Measurements from ENCODE around the gene PTPRU. TPM values are rescaled to one million over a fixed set of nuclear protein-coding genes. Genes with fewer than 3 reads are reported as not detected.

Gene PTPRU
- total RNA-seq, 1 experiment from 2014 or later: 25.7 TPM

DNA sequence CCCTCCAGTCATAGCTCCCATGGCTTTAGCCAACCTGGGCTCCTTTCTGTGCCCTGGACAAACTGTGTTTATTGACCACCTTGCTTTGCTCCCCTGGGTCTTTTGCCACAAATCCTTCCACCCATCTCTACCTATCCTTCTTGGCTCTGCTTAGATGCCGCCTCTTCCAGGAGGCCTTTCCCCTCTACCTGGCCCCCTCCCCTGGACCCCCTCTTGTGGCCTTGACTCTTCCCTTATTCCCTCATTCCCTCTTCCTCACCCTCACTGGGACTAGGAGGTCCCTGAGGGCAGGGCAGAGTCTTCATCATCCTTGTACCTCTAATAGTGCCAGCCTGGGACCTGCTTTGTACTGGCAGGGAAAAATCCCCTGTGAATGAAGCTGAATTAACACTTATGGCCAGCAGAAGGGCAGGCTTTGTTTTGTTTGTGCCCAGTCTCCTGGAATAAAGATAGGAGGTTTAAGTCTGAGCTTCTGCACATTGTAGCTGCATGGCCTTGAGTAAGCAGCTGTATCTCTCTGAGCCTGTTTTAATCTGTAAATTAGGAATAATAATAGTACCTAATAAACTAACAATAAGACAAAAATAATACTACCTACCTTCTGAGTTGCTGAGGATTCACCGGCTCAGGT lies 13.7 kb downstream of the PTPRU start:
- ChIA-PET CTCF (no interaction called here), POLR2A (ENCODE audit: unreplicated experiment) (no interaction called here)
- no peaks in the 10 kb centered on the region for H4K20me1 ChIP-seq (ENCODE audit: low read length)
- H3K27me3 ChIP-seq (ENCODE audit: low read length): no peaks in the 10 kb centered on the region
- H3K36me3 ChIP-seq (ENCODE audit: low read depth, low read length): no peaks in the 10 kb centered on the region
- peaks cover 3% of the 10 kb centered on the region; the same call in 1 of the 2 replicates for H3K4me1 ChIP-seq (ENCODE audit: insufficient read depth, low read length)
- TF ChIP-seq EZH2phosphoT487 (IDR thresholded peaks at IDR 0.05; ENCODE audit: borderline replicate concordance, low read length) (no peak), EZH2 (IDR thresholded peaks at IDR 0.05; ENCODE audit: low read length, unreplicated experiment) (no peak)
- TF ChIP-seq, protein P1, sequence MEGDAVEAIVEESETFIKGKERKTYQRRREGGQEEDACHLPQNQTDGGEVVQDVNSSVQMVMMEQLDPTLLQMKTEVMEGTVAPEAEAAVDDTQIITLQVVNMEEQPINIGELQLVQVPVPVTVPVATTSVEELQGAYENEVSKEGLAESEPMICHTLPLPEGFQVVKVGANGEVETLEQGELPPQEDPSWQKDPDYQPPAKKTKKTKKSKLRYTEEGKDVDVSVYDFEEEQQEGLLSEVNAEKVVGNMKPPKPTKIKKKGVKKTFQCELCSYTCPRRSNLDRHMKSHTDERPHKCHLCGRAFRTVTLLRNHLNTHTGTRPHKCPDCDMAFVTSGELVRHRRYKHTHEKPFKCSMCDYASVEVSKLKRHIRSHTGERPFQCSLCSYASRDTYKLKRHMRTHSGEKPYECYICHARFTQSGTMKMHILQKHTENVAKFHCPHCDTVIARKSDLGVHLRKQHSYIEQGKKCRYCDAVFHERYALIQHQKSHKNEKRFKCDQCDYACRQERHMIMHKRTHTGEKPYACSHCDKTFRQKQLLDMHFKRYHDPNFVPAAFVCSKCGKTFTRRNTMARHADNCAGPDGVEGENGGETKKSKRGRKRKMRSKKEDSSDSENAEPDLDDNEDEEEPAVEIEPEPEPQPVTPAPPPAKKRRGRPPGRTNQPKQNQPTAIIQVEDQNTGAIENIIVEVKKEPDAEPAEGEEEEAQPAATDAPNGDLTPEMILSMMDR (conservative IDR thresholded peaks at IDR 0.05; ENCODE audit: low read depth, low read length): no peak
- no peak overlapping the region for H3K4me2 ChIP-seq (ENCODE audit: low read length)
- H3F3A ChIP-seq (ENCODE audit: low read length, unreplicated experiment): no peaks in the 10 kb centered on the region
- no peak overlapping the region for H3K9ac ChIP-seq (ENCODE audit: low read length)
- no peak overlapping the region for H3K27ac ChIP-seq (ENCODE audit: low read length)
- BruUV-seq (replicated peaks): no TSS peak
- H2AFZ ChIP-seq (ENCODE audit: low read length): no peak overlapping the region
- DNase-seq (no peak), ATAC-seq (no peak)
- intact Hi-C loops (cut with micrococcal nuclease): no loop called here
- H3K9me2 ChIP-seq (replicated peaks; ENCODE audit: low read length): no peaks in the 10 kb centered on the region
- H3K9me3 ChIP-seq (ENCODE audit: low read length): no peaks in the 10 kb centered on the region
- no peak overlapping the region for H3K4me3 ChIP-seq (ENCODE audit: low read length)
- peaks cover 3% of the 10 kb centered on the region; the same call in 1 of the 2 replicates for H3K79me2 ChIP-seq (ENCODE audit: low read length)

DNA sequence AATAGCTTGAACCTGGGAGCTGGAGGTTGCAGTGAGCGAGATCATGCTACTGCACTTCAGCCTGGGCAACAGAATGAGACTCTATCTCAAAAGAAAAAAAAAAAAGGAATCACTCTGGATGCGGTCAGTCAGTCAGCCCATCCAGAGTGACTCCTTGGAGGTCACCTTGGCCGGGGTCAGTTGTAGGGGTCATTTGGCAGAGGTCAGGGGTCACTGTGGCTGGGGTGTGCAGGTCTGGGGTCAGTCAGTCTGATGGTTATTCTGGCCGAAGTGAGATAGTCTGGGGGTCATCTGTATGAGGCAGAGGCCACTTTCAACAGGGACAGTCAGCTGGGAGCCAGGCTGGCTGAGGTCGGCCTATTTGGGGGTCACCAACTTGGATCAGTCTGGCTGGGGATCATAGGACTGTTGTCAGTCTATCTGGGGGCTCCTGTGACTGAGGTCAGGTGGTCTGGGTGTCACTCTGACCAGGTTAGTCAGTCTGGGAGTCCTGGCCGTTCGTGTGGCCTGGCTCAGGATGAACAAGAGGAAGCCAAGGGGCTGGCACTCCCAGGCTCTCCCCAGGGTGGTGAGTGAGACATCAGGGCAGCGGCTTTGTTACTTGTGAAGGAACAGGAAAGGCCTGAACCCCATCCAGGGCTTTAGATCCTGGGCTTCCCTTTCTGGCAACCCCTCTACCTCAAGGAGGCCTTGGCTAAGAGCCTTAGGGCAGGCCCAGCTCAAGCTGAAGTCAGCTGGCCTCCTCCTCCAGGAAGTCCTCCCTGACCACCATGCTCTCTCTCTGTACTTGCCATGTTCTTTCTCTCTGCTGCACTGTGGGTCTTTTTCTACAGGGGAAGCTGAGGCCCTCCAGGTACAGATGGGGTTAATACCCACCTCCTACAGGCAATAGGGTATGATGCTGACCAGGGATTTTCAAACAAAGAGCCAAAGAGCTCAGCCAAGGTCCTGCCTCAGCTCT lies 15.1 kb downstream of the PTPRU start:
- H3F3A ChIP-seq (ENCODE audit: low read length, unreplicated experiment): no peaks in the 10 kb centered on the region
- DNase-seq (no peak), ATAC-seq (no peak)
- no peak overlapping the region for H3K9ac ChIP-seq (ENCODE audit: low read length)
- no peaks in the 10 kb centered on the region for H3K36me3 ChIP-seq (ENCODE audit: low read depth, low read length)
- CTCF ChIA-PET: no interaction called here
- H3K27ac ChIP-seq (ENCODE audit: low read length): no peak overlapping the region
- H3K27me3 ChIP-seq (ENCODE audit: low read length): no peaks in the 10 kb centered on the region
- no peak overlapping the region for H3K4me2 ChIP-seq (ENCODE audit: low read length)
- H2AFZ ChIP-seq (ENCODE audit: low read length): no peak overlapping the region
- intact Hi-C loops (cut with micrococcal nuclease): no loop called here
- H3K4me3 ChIP-seq (ENCODE audit: low read length): no peak overlapping the region
- POLR2A ChIA-PET (ENCODE audit: unreplicated experiment): no interaction called here
- BruUV-seq (replicated peaks): no TSS peak
- H3K9me3 ChIP-seq (ENCODE audit: low read length): no peaks in the 10 kb centered on the region
- H3K79me2 ChIP-seq (ENCODE audit: low read length): peaks cover 3% of the 10 kb centered on the region; the same call in 1 of the 2 replicates
- TF ChIP-seq EZH2 (IDR thresholded peaks at IDR 0.05; ENCODE audit: low read length, unreplicated experiment): no peak
- TF ChIP-seq, protein P1 (conservative IDR thresholded peaks at IDR 0.05; ENCODE audit: low read depth, low read length): no peak
- TF ChIP-seq EZH2phosphoT487 (IDR thresholded peaks at IDR 0.05; ENCODE audit: borderline replicate concordance, low read length): no peak
- no peaks in the 10 kb centered on the region for H4K20me1 ChIP-seq (ENCODE audit: low read length)
- H3K9me2 ChIP-seq (replicated peaks; ENCODE audit: low read length): no peaks in the 10 kb centered on the region
- H3K4me1 ChIP-seq (ENCODE audit: insufficient read depth, low read length): no peaks in the 10 kb centered on the region; the same call in 1 of the 2 replicates
